Fibroblast of lung (primary cell): ENCODE data around the gene PCSK5. TPM values are rescaled to one million over a fixed set of nuclear protein-coding genes. Genes with fewer than 3 reads are reported as not detected.

Source experiments
- DNase-seq, 2 donors: peaks; one replicate each; pipeline versions ENCODE4 v3.0.0 to v3.0.0-alpha.2; 2010; ENCODE audit warnings: low read depth in 2 of 2
- H2AFZ ChIP-seq: 2 replicates; pipeline ENCODE4 v1.5.1; 2012; ENCODE audit warnings: low read length, control low read depth, inconsistent platforms
- H3K27ac ChIP-seq: 2 replicates; pipeline ENCODE4 v1.5.1; 2011; ENCODE audit warnings: low read length, control low read depth; ENCODE audit not compliant: insufficient read depth
- H3K27me3 ChIP-seq: 2 replicates; pipeline ENCODE4 v1.5.1; 2011; ENCODE audit warnings: mild to moderate bottlenecking, low read length; ENCODE audit not compliant: control insufficient read depth, insufficient read depth
- H3K36me3 ChIP-seq: 2 replicates; pipeline ENCODE4 v1.5.1; 2011; ENCODE audit warnings: low read length; ENCODE audit not compliant: control insufficient read depth, insufficient read depth
- H3K4me1 ChIP-seq: 2 replicates; pipeline ENCODE4 v1.5.1; 2011; ENCODE audit warnings: low read length; ENCODE audit not compliant: control insufficient read depth, insufficient read depth; ENCODE audit errors: extremely low read depth
- H3K4me2 ChIP-seq: 2 replicates; pipeline ENCODE4 v1.5.1; 2011; ENCODE audit warnings: low read length, control low read depth; ENCODE audit not compliant: insufficient read depth; ENCODE audit errors: extremely low read depth
- H3K4me3 ChIP-seq, 4 experiments: fragments of 200-600 bp in 1 of 4; sonication (generic) in 1 of 4; replicated peaks in 1 of 4; 2 replicates each; pipeline ENCODE4 v1.5.1; 2011 to 2016; ENCODE audit warnings: low read length in 4 of 4, low read depth in 3 of 4, mild to moderate bottlenecking in 3 of 4, control low read depth in 2 of 4, inconsistent platforms in 1 of 4, mixed read lengths in 1 of 4; ENCODE audit not compliant: insufficient read depth in 1 of 4; ENCODE audit errors: control extremely low read depth in 1 of 4
- H3K79me2 ChIP-seq: 2 replicates; pipeline ENCODE4 v1.5.1; 2012; ENCODE audit warnings: mild to moderate bottlenecking, low read length, inconsistent platforms; ENCODE audit not compliant: control insufficient read depth, insufficient read depth
- H3K9ac ChIP-seq: 2 replicates; pipeline ENCODE4 v1.5.1; 2011; ENCODE audit warnings: mild to moderate bottlenecking, low read length, control low read depth; ENCODE audit not compliant: insufficient read depth
- H3K9me3 ChIP-seq: 2 replicates; pipeline ENCODE4 v1.5.1; 2012; ENCODE audit warnings: low read depth, low read length; ENCODE audit not compliant: control insufficient read depth, insufficient read depth
- H4K20me1 ChIP-seq: 2 replicates; pipeline ENCODE4 v1.5.1; 2011; ENCODE audit warnings: low read length; ENCODE audit not compliant: control insufficient read depth, insufficient read depth; ENCODE audit errors: extremely low read depth
- EZH2 ChIP-seq: IDR thresholded peaks from 2 replicates; pipeline ENCODE4 v1.5.1; 2012; ENCODE audit warnings: low read length, control low read depth, mild to moderate bottlenecking; ENCODE audit errors: missing control alignments
- polyA plus RNA-seq, 2 donors: library from polyadenylated mRNA; depleted of rRNA in 1 of 2; stranded (reverse) in 1 of 2; unstranded in 1 of 2; fragments of >200 nt; gene quantifications; 2 replicates each; pipeline ENCODE4 v1.2.1, GENCODE V29; 2011 to 2012; ENCODE audit warnings: missing spikeins in 1 of 2
- total RNA-seq: library from RNA; depleted of rRNA; stranded (reverse); fragments of >200 nt; gene quantifications from 2 replicates; pipeline ENCODE4 v1.2.1, GENCODE V29; 2014
- TF ChIP-seq, protein P1 (sequence below), 2 donors: IDR thresholded peaks in 1 of 2; conservative IDR thresholded peaks in 1 of 2; 1 replicate in 1 of 2; 2 replicates in 1 of 2; pipeline ENCODE4 v1.5.1; 2011 to 2012; ENCODE audit warnings: low read length in 2 of 2, control low read depth in 1 of 2, inconsistent platforms in 1 of 2, low read depth in 1 of 2, mild to moderate bottlenecking in 1 of 2

The PCSK5 gene
- total and polyA plus RNA-seq, 2 donors (not counting 1 experiment from before 2014, with no cell fraction given) = 3.1 to 4.8 TPM

DNA sequence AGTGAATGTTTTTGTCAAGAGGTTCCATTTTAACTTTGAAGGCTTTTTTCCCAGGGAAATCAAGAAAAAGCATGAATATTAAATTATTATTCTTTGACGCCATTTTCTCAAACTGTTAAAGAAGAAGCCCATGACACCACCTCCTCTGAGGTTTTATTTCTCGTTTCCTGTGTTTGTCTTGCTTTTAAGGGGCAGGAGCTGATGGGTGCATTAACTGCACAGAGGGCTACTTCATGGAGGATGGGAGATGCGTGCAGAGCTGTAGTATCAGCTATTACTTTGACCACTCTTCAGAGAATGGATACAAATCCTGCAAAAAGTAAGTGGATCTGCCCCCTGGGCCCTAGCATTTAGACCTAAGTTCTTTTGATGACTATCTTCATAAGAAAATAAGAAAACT, 298.4 kb downstream of the PCSK5 start:
- no peaks in the 10 kb centered on the region for H4K20me1 ChIP-seq
- no peak overlapping the region for H2AFZ ChIP-seq
- no peak for DNase-seq
- no peak overlapping the region for H3K4me3 ChIP-seq
- H3K36me3 ChIP-seq = no peaks in the 10 kb centered on the region
- TF ChIP-seq, protein P1, sequence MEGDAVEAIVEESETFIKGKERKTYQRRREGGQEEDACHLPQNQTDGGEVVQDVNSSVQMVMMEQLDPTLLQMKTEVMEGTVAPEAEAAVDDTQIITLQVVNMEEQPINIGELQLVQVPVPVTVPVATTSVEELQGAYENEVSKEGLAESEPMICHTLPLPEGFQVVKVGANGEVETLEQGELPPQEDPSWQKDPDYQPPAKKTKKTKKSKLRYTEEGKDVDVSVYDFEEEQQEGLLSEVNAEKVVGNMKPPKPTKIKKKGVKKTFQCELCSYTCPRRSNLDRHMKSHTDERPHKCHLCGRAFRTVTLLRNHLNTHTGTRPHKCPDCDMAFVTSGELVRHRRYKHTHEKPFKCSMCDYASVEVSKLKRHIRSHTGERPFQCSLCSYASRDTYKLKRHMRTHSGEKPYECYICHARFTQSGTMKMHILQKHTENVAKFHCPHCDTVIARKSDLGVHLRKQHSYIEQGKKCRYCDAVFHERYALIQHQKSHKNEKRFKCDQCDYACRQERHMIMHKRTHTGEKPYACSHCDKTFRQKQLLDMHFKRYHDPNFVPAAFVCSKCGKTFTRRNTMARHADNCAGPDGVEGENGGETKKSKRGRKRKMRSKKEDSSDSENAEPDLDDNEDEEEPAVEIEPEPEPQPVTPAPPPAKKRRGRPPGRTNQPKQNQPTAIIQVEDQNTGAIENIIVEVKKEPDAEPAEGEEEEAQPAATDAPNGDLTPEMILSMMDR (conservative IDR thresholded peaks at IDR 0.05 in 1 of 2, IDR thresholded peaks at IDR 0.05 in 1 of 2; ENCODE audit: low read depth in 1 of 2, low read length in 2 of 2) = no peak
- TF ChIP-seq EZH2 = no peak
- no peak overlapping the region for H3K27ac ChIP-seq
- no peaks in the 10 kb centered on the region for H3K79me2 ChIP-seq
- H3K4me1 ChIP-seq = no peaks in the 10 kb centered on the region
- H3K27me3 ChIP-seq = no peaks in the 10 kb centered on the region
- H3K9ac ChIP-seq = no peak overlapping the region
- no peaks in the 10 kb centered on the region for H3K9me3 ChIP-seq
- no peak overlapping the region for H3K4me2 ChIP-seq

DNA sequence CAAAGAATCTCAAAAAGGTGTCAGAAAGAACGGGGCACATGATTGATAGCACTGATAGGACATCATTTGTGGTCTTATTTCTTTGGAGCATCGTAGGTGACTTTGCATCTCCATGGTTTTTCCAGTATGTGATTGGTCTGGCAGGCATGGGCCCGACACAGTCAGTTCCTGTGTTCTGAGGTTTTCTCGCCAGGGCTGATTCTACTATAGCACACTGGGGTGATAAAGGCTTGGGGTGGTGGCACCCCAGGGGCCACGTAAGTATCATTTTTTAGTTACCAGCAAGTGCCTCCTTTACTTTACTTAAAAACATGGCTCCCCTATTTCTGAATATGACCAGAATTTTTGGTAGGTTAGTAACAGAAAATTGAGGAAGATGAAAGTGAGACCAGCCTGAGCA, 301.0 kb downstream of the PCSK5 start:
- no peaks in the 10 kb centered on the region for H3K79me2 ChIP-seq
- H3K27ac ChIP-seq = no peak overlapping the region
- no peaks in the 10 kb centered on the region for H3K27me3 ChIP-seq
- no peaks in the 10 kb centered on the region for H3K4me1 ChIP-seq
- no peak overlapping the region for H3K4me2 ChIP-seq
- no peak overlapping the region for H3K4me3 ChIP-seq
- no peak overlapping the region for H3K9ac ChIP-seq
- no peaks in the 10 kb centered on the region for H3K36me3 ChIP-seq
- H2AFZ ChIP-seq = no peak overlapping the region
- no peaks in the 10 kb centered on the region for H3K9me3 ChIP-seq
- no peak for DNase-seq
- H4K20me1 ChIP-seq = no peaks in the 10 kb centered on the region
- TF ChIP-seq, protein P1 (conservative IDR thresholded peaks at IDR 0.05 in 1 of 2, IDR thresholded peaks at IDR 0.05 in 1 of 2; ENCODE audit: low read depth in 1 of 2, low read length in 2 of 2) = no peak
- TF ChIP-seq EZH2 = no peak

DNA sequence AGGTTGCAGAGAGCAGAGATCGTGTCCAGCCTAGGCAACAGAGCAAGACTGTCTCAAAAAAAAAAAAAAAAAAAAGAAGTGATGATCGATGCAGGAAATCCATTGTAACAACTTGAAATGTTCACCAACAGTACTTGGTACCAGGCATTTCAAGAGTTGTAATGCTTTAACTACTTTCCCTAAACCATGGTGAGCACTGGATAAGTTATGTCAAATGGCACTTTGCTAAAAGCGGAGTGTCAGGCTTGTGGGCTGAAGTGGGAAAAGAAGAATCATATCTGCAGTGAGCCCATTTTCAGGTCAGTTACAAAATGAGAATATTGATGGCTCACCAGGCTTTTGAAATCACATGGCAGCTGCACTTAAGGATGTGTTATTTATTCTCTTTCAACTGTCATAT, 301.5 kb downstream of the PCSK5 start:
- Histone ChIP-seq H3K4me2 (no peak overlapping the region), H3K4me3 (no peak overlapping the region), H3K9ac (no peak overlapping the region), H3K79me2 (no peaks in the 10 kb centered on the region), H3K27ac (no peak overlapping the region), H3K9me3 (no peaks in the 10 kb centered on the region), H3K36me3 (no peaks in the 10 kb centered on the region), H3K4me1 (no peaks in the 10 kb centered on the region), H4K20me1 (no peaks in the 10 kb centered on the region), H2AFZ (no peak overlapping the region), H3K27me3 (no peaks in the 10 kb centered on the region)
- no peak for DNase-seq
- TF ChIP-seq EZH2 = no peak
- TF ChIP-seq, protein P1 (conservative IDR thresholded peaks at IDR 0.05 in 1 of 2, IDR thresholded peaks at IDR 0.05 in 1 of 2; ENCODE audit: low read depth in 1 of 2, low read length in 2 of 2) = no peak
